NCI-H1694 (cell line): Measurements from ENCODE around the gene SEPTIN7.
A peak's percentile ranks its signal among the peaks of the same experiment; 100 is the strongest.

Experiments
- DNase-seq: peaks from one replicate; lab custom pipeline; 2025; lab: John Stamatoyannopoulos, UW

The SEPTIN7 gene

GRCh38 chr7:35787925-35788324 is 12.9 kb upstream of the SEPTIN7 start:
- no peak for DNase-seq

- no peak for DNase-seq
Measured at GRCh38 chr7:35792472-35792871, 8.4 kb upstream of the SEPTIN7 start.

- no peak for DNase-seq
Measured at GRCh38 chr7:35792873-35793489, 7.9 kb upstream of the SEPTIN7 start.

- no peak for DNase-seq
Measured at GRCh38 chr7:35797311-35797710, 3.5 kb upstream of the SEPTIN7 start.

GRCh38 chr7:35799846-35800717 is 775 bp upstream of the SEPTIN7 start:
- peak; percentile 74 for DNase-seq

GRCh38 chr7:35801392-35802101 is 690 bp downstream of the SEPTIN7 start:
- peak; percentile 80 for DNase-seq

- DNase-seq = no peak
Measured at GRCh38 chr7:35802102-35802466, 1.2 kb downstream of the SEPTIN7 start.

GRCh38 chr7:35802649-35803048 is 1.8 kb downstream of the SEPTIN7 start:
- DNase-seq = no peak

- DNase-seq = no peak
Measured at GRCh38 chr7:35804231-35804970, 3.5 kb downstream of the SEPTIN7 start.

- no peak for DNase-seq
Measured at GRCh38 chr7:35805876-35806275, 5.0 kb downstream of the SEPTIN7 start.

GRCh38 chr7:35816514-35816913 is 15.7 kb downstream of the SEPTIN7 start:
- DNase-seq = no peak

- no peak for DNase-seq
Measured at GRCh38 chr7:35817181-35817580, 16.3 kb downstream of the SEPTIN7 start.

- no peak for DNase-seq
Measured at GRCh38 chr7:35817930-35818329, 17.1 kb downstream of the SEPTIN7 start.

GRCh38 chr7:35818513-35818912 is 17.7 kb downstream of the SEPTIN7 start:
- DNase-seq = no peak

- DNase-seq = no peak
Measured at GRCh38 chr7:35819310-35819709, 18.5 kb downstream of the SEPTIN7 start.

GRCh38 chr7:35819954-35820703 is 19.3 kb downstream of the SEPTIN7 start:
- no peak for DNase-seq

- DNase-seq = no peak
Measured at GRCh38 chr7:35820858-35821257, 20.0 kb downstream of the SEPTIN7 start.

GRCh38 chr7:35823440-35823839 is 22.6 kb downstream of the SEPTIN7 start:
- no peak for DNase-seq

- DNase-seq = no peak
Measured at GRCh38 chr7:35825974-35826373, 25.1 kb downstream of the SEPTIN7 start.

GRCh38 chr7:35826751-35827150 is 25.9 kb downstream of the SEPTIN7 start:
- no peak for DNase-seq

- no peak for DNase-seq
Measured at GRCh38 chr7:35828817-35829216, 28.0 kb downstream of the SEPTIN7 start.

GRCh38 chr7:35831208-35831607 is 30.4 kb downstream of the SEPTIN7 start:
- no peak for DNase-seq
